Uterus (tissue), 2 donors: ENCODE data around the gene LIME1.

Source experiments
- POLR2A ChIP-seq, 2 donors: fragments of 450-650 bp; IDR thresholded peaks; one replicate each; pipeline ENCODE4 v1.6.1; 2016; ENCODE audit warnings: antibody characterized with exemption in 2 of 2, mild to moderate bottlenecking in 1 of 2, moderate library complexity in 1 of 2
- TF ChIP-seq, protein P1 (sequence below), 4 experiments: fragments of 200-600 bp in 2 of 4; fragments of 450-650 bp in 2 of 4; sonication (generic) in 2 of 4; IDR thresholded peaks; one replicate each; pipeline ENCODE4 v1.5.1; 2016 to 2019; ENCODE audit warnings: antibody characterized with exemption in 4 of 4, mild to moderate bottlenecking in 2 of 4, moderate library complexity in 1 of 4

- TF ChIP-seq, protein P1, sequence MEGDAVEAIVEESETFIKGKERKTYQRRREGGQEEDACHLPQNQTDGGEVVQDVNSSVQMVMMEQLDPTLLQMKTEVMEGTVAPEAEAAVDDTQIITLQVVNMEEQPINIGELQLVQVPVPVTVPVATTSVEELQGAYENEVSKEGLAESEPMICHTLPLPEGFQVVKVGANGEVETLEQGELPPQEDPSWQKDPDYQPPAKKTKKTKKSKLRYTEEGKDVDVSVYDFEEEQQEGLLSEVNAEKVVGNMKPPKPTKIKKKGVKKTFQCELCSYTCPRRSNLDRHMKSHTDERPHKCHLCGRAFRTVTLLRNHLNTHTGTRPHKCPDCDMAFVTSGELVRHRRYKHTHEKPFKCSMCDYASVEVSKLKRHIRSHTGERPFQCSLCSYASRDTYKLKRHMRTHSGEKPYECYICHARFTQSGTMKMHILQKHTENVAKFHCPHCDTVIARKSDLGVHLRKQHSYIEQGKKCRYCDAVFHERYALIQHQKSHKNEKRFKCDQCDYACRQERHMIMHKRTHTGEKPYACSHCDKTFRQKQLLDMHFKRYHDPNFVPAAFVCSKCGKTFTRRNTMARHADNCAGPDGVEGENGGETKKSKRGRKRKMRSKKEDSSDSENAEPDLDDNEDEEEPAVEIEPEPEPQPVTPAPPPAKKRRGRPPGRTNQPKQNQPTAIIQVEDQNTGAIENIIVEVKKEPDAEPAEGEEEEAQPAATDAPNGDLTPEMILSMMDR (IDR thresholded peaks at IDR 0.05): no peak
- no peak for TF ChIP-seq POLR2A (IDR thresholded peaks at IDR 0.05)
These were observed 20.2 kb downstream of the LIME1 start for GRCh38 chr20:63756648-63756991.
